GM12878 (cell line): ENCODE results near the gene HOXD12. TPM values are rescaled to one million over a fixed set of nuclear protein-coding genes. Genes with fewer than 3 reads are reported as not detected.

ENCODE experiments used
- ATAC-seq: fragments of 200-7000 bp; cut with Tn5 transposase; 3 replicates; pipeline ENCODE4 v1.9.1; 2020; ENCODE audit warnings: mild to moderate bottlenecking, moderate library complexity
- BruUV-seq: library from RNA; stranded (reverse); fragments of 400-500 nt; replicated peaks from 2 replicates; lab custom pipeline; 2021; lab: Mats Ljungman, UMichigan
- CTCF ChIA-PET: fragments of 300-600 bp; sonication (Branson Sonifier 250); formaldehyde crosslinking; extraction: SDS; loops from one replicate; lab custom pipeline; 2021; ENCODE audit warnings: inconsistent platforms; lab: Yijun Ruan, JAX
- POLR2A ChIA-PET: fragments of 350-600 bp; formaldehyde crosslinking; extraction: SDS; loops from one replicate; lab custom pipeline; 2021; ENCODE audit warnings: inconsistent platforms; lab: Charles Lee
- RAD21 ChIA-PET: fragments of 300-600 bp; sonication (Branson Sonifier 250); formaldehyde crosslinking; loops from one replicate; lab custom pipeline; 2023; ENCODE audit warnings: antibody characterized with exemption; ENCODE audit not compliant: unreplicated experiment; lab: Charles Lee
- SMC1A ChIA-PET: fragments of 300-600 bp; sonication (Branson Sonifier 250); formaldehyde crosslinking; loops from one replicate; lab custom pipeline; 2023; ENCODE audit not compliant: unreplicated experiment, uncharacterized antibody; lab: Charles Lee
- DNase-seq: peaks from one replicate; pipeline ENCODE4 v3.0.0-alpha.2; 2011; ENCODE audit warnings: low read depth, low spot score
- FAIRE-seq: peaks from 3 replicates; lab custom pipeline; 2011; peaks lifted over from hg19 to GRCh38; lab: Jason Lieb, UNC
- H2AFZ ChIP-seq: 2 replicates; pipeline ENCODE4 v1.6.0; 2011; ENCODE audit warnings: low read depth, low read length, control low read depth; ENCODE audit not compliant: control insufficient read depth
- H3K27ac ChIP-seq: 2 replicates; pipeline ENCODE4 v1.5.1; 2011; ENCODE audit warnings: control low read depth; ENCODE audit not compliant: control insufficient read depth, insufficient read depth
- H3K27me3 ChIP-seq, 2 experiments: replicated peaks in 1 of 2; 2 replicates each; pipeline versions ENCODE4 v1.6.0 to v1.6.1; 2011; ENCODE audit warnings: low read length in 1 of 2; ENCODE audit not compliant: control insufficient read depth in 2 of 2, insufficient read depth in 2 of 2
- H3K36me3 ChIP-seq, 2 experiments: 2 replicates each; pipeline ENCODE4 v1.5.1; 2011; ENCODE audit warnings: low read length in 1 of 2; ENCODE audit not compliant: control insufficient read depth in 2 of 2, insufficient read depth in 2 of 2
- H3K4me1 ChIP-seq: 2 replicates; pipeline ENCODE4 v1.6.1; 2011; ENCODE audit warnings: mild to moderate bottlenecking, low read length, moderate library complexity, mixed read lengths; ENCODE audit not compliant: control insufficient read depth, insufficient read depth
- H3K4me2 ChIP-seq: 2 replicates; pipeline ENCODE4 v1.6.0; 2011; ENCODE audit warnings: control low read depth; ENCODE audit not compliant: control insufficient read depth, insufficient read depth
- H3K4me3 ChIP-seq: fragments of 200-600 bp; sonication (generic); 2 replicates; pipeline ENCODE4 v1.5.1; 2016
- H3K79me2 ChIP-seq: 2 replicates; pipeline ENCODE4 v1.6.0; 2011; ENCODE audit warnings: low read length; ENCODE audit not compliant: control insufficient read depth, insufficient read depth
- H3K9ac ChIP-seq: 2 replicates; pipeline ENCODE4 v1.8.0; 2011; ENCODE audit warnings: low read length, control low read depth, mixed read lengths; ENCODE audit not compliant: control insufficient read depth, insufficient read depth
- H3K9me3 ChIP-seq: replicated peaks from 3 replicates; pipeline ENCODE4 v1.5.1; 2011; ENCODE audit warnings: mild to moderate bottlenecking, low read length; ENCODE audit not compliant: control insufficient read depth, insufficient read depth
- H4K20me1 ChIP-seq: 2 replicates; pipeline ENCODE4 v1.6.0; 2011; ENCODE audit not compliant: control insufficient read depth, insufficient read depth
- CEBPZ ChIP-seq: fragments of 150-350 bp; IDR thresholded peaks from 2 replicates; pipeline ENCODE4 v1.6.1; 2016; ENCODE audit warnings: low read depth, low read length
- CREM ChIP-seq: IDR thresholded peaks from 2 replicates; pipeline ENCODE4 v1.6.1; 2014; ENCODE audit warnings: antibody characterized with exemption, low read depth
- CTCF ChIP-seq, 3 experiments: IDR thresholded peaks in 2 of 3; conservative IDR thresholded peaks in 1 of 3; 2 replicates each; pipeline ENCODE4 v1.5.1; 2011; ENCODE audit warnings: low read depth in 3 of 3, low read length in 3 of 3, mild to moderate bottlenecking in 3 of 3, control low read depth in 2 of 3, moderate library complexity in 2 of 3, inconsistent platforms in 1 of 3, mixed read lengths in 1 of 3; ENCODE audit not compliant: control insufficient read depth in 2 of 3, insufficient read depth in 1 of 3; ENCODE audit errors: extremely low read depth in 1 of 3
- EED ChIP-seq: sonication (generic); IDR thresholded peaks from 2 replicates; pipeline ENCODE4 v1.6.1; 2016; ENCODE audit warnings: antibody characterized with exemption, low read depth
- EZH2 ChIP-seq: IDR thresholded peaks from 2 replicates; pipeline ENCODE4 v1.6.1; 2012; ENCODE audit warnings: low read depth, mild to moderate bottlenecking, control low read depth, inconsistent platforms, low read length, borderline replicate concordance; ENCODE audit not compliant: control insufficient read depth
- IRF4 ChIP-seq: IDR thresholded peaks from 2 replicates; pipeline ENCODE4 v1.6.1; 2011; ENCODE audit warnings: low read depth, low read length
- RAD21 ChIP-seq: IDR thresholded peaks from 2 replicates; pipeline ENCODE4 v1.6.1; 2011; ENCODE audit warnings: mild to moderate bottlenecking, low read depth, low read length, moderate library complexity; ENCODE audit not compliant: insufficient read depth
- SMARCA5 ChIP-seq: fragments of 450-650 bp; IDR thresholded peaks from 2 replicates; pipeline ENCODE4 v1.6.1; 2017; ENCODE audit warnings: mild to moderate bottlenecking
- SMC3 ChIP-seq: IDR thresholded peaks from 2 replicates; pipeline ENCODE4 v1.6.1; 2011; ENCODE audit warnings: low read length, improper control_type of control experiment, borderline replicate concordance
- SREBF1 ChIP-seq: IDR thresholded peaks from 2 replicates; pipeline ENCODE4 v1.6.1; 2012; ENCODE audit warnings: mild to moderate bottlenecking, low read length
- SRF ChIP-seq, 2 experiments: IDR thresholded peaks; 2 replicates each; pipeline ENCODE4 v1.6.1; 2011; ENCODE audit warnings: low read depth in 2 of 2, low read length in 2 of 2, mild to moderate bottlenecking in 1 of 2, moderate library complexity in 1 of 2
- WRNIP1 ChIP-seq: IDR thresholded peaks from 2 replicates; pipeline ENCODE4 v1.6.1; 2011; ENCODE audit warnings: low read depth, low read length, improper control_type of control experiment, borderline replicate concordance
- ZBTB33 ChIP-seq: fragments of 450-650 bp; IDR thresholded peaks from 2 replicates; pipeline ENCODE4 v1.6.1; 2017; ENCODE audit warnings: mild to moderate bottlenecking
- ZSCAN29 ChIP-seq: fragments of 450-650 bp; IDR thresholded peaks from 2 replicates; pipeline ENCODE4 v1.6.1; 2017; ENCODE audit warnings: mild to moderate bottlenecking, moderate library complexity
- WGBS: methylation state at CpG from one replicate; pipeline ENCODE4 v1.1.6; 2016; ENCODE audit warnings: low lambda C conversion rate; ENCODE audit not compliant: insufficient replicate concordance, insufficient coverage; ENCODE audit errors: missing lambda C conversion rate; 5-methylcytosine and 5-hydroxymethylcytosine counted together
- in situ Hi-C: fragments of 300-500 bp; cut with MboI; formaldehyde crosslinking; loops from 9 replicates; pipeline ENCODE4 v1.14.3; 2018; ENCODE audit warnings: mixed read lengths
- intact Hi-C: fragments of 100-400 bp; cut with micrococcal nuclease; formaldehyde crosslinking; loops from one replicate; pipeline ENCODE4 v1.14.2; 2022; ENCODE audit not compliant: unreplicated experiment
- polyA plus RNA-seq, 11 experiments: library from polyadenylated mRNA; depleted of rRNA in 4 of 11; unstranded in 6 of 11; stranded (reverse) in 5 of 11; fragments of >200 nt; fragmentation: Nextera tagmentation in 4 of 11; fragmentation: Illumina TruSeq in 1 of 11; extraction: Ambion mirVana in 4 of 11; extraction: Trizol in 1 of 11; gene quantifications; 1 replicate in 1 of 11; 2 replicates in 10 of 11; pipeline versions ENCODE4 v1.2.1 to v1.2.3, GENCODE V29; 2011 to 2016; ENCODE audit warnings: inconsistent platforms in 2 of 11, missing spikeins in 2 of 11, low read depth in 1 of 11
- total RNA-seq, 4 experiments: library from RNA; depleted of rRNA in 3 of 4; stranded (reverse); fragments of >200 nt in 3 of 4; fragmentation: Illumina TruSeq in 1 of 4; extraction: Trizol in 1 of 4; gene quantifications; 2 replicates each; pipeline versions ENCODE4 v1.2.1 to v1.2.3, GENCODE V29; 2013 to 2021

The HOXD12 gene
- total and polyA plus RNA-seq, 10 of the 15 experiments (the other 5 are each of a cell fraction or from before 2014, with no cell fraction given), result not detected

- in situ Hi-C loops, result no loop called here
- Histone ChIP-seq H3K27me3 (peaks cover 13 to 28% of the 10 kb centered on the region in 2 experiments), H3K79me2 (no peaks in the 10 kb centered on the region), H2AFZ (peak overlapping the region; percentile 46), H3K36me3 (no peaks in the 10 kb centered on the region), H3K9me3 (no peaks in the 10 kb centered on the region; the same call in 2 of the 3 replicates), H3K4me3 (no peak overlapping the region), H3K9ac (no peak overlapping the region), H3K4me2 (no peak overlapping the region), H3K4me1 (no peaks in the 10 kb centered on the region), H4K20me1 (no peaks in the 10 kb centered on the region), H3K27ac (no peak overlapping the region)
- TF ChIP-seq WRNIP1 (no peak), SMC3 (peak; percentile 39; the same call in 1 of the 2 replicates), CREM (no peak), EZH2 (0 out of 2 replicates have a peak, but pooled peaks have one; percentile 14), ZBTB33 (no peak), EED (no peak), SMARCA5 (no peak), SREBF1 (no peak), RAD21 (peak; percentile 63), CTCF (IDR thresholded peaks at IDR 0.05 in 2 of 3, conservative IDR thresholded peaks at IDR 0.05 in 1 of 3; ENCODE audit: control insufficient read depth in 2 of 3, extremely low read depth in 1 of 3, insufficient read depth in 1 of 3, low read depth in 3 of 3, low read length in 3 of 3) (peak; percentile 65 to 75 (median 73)), IRF4 (no peak), CEBPZ (no peak), ZSCAN29 (0 out of 2 replicates have a peak, but pooled peaks have one; percentile 64), SRF (IDR thresholded peaks at IDR 0.05; ENCODE audit: low read depth in 2 of 2, low read length in 2 of 2) (no peak)
- 15% methylated on average over 49 of the region's 49 CpGs for WGBS
- ChIA-PET RAD21 (interaction anchor here (2.4 kb wide), 1 partner anchor 398 kb away, joined by 9 read pairs; no protein-coding TSS in a partner anchor), POLR2A (no interaction called here), CTCF (interaction anchor here (1.1 to 2.2 kb wide), 6 partner anchors 9 to 837 kb away, joined by 3 to 15 read pairs (median 4); no protein-coding TSS in a partner anchor), SMC1A (interaction anchor here (0.7 to 1.3 kb wide), 3 partner anchors 9 to 672 kb away, joined by 3 read pairs; no protein-coding TSS in a partner anchor)
- no peak for FAIRE-seq
- ATAC-seq, result peak; percentile 77
- intact Hi-C loops, result loop anchor here (10.0 kb wide), 1 partner anchor 203 kb away; no protein-coding TSS in a partner anchor
- no TSS peak for BruUV-seq
- no peak for DNase-seq
These were observed 11.3 kb upstream of the HOXD12 start for GRCh38 chr2:176088048-176088936.
